Tibial artery (tissue), 4 donors: ENCODE results near the gene POF1B.

ENCODE experiments used
- DNase-seq, 2 donors: peaks; one replicate each; pipeline ENCODE4 v3.0.0-alpha.2; 2019
- H3K27ac ChIP-seq, 2 donors: fragments of 200-600 bp; sonication (generic) in 1 of 2; 1 replicate in 1 of 2; 2 replicates in 1 of 2; pipeline ENCODE4 v1.5.1; 2018 to 2019; ENCODE audit warnings: mild to moderate bottlenecking in 1 of 2
- H3K27me3 ChIP-seq, 2 donors: fragments of 200-600 bp; sonication (generic) in 1 of 2; one replicate each; pipeline versions ENCODE4 v1.5.1 to v1.6.0; 2016 to 2019
- H3K36me3 ChIP-seq, 3 donors: fragments of 200-600 bp; sonication (generic) in 2 of 3; one replicate each; pipeline ENCODE4 v1.5.1; 2016 to 2019; ENCODE audit warnings: mild to moderate bottlenecking in 2 of 3
- H3K4me1 ChIP-seq, 4 donors: fragments of 200-600 bp; sonication (generic) in 2 of 4; 1 replicate in 3 of 4; 2 replicates in 1 of 4; pipeline ENCODE4 v1.5.1; 2016 to 2019
- H3K4me3 ChIP-seq, 2 donors: fragments of 200-600 bp; sonication (generic) in 1 of 2; 1 replicate in 1 of 2; 2 replicates in 1 of 2; pipeline ENCODE4 v1.5.1; 2018 to 2019; ENCODE audit warnings: mild to moderate bottlenecking in 2 of 2
- H3K9me3 ChIP-seq, 3 donors: fragments of 200-600 bp; sonication (generic) in 1 of 3; one replicate each; pipeline ENCODE4 v1.5.1; 2016 to 2019
- CTCF ChIP-seq, 2 experiments: fragments of 200-600 bp in 1 of 2; fragments of 450-650 bp in 1 of 2; IDR thresholded peaks; one replicate each; pipeline ENCODE4 v1.5.1; 2017 to 2019; ENCODE audit warnings: antibody characterized with exemption in 2 of 2, mild to moderate bottlenecking in 1 of 2, moderate library complexity in 1 of 2
- intact Hi-C: fragments of 100-400 bp; cut with DNase I; formaldehyde crosslinking; loops from one replicate; pipeline ENCODE4 v1.15.0; 2023; ENCODE audit warnings: low total_unique reads

The POF1B gene

GRCh38 chrX:85381602-85382001 lies 2.1 kb upstream of the POF1B start:
- H3K27ac ChIP-seq, result no peak overlapping the region
- no peaks in the 10 kb centered on the region for H3K27me3 ChIP-seq
- no peaks in the 10 kb centered on the region for H3K9me3 ChIP-seq
- H3K36me3 ChIP-seq, result no peaks in the 10 kb centered on the region
- no peak for DNase-seq
- H3K4me1 ChIP-seq, result no peaks in the 10 kb centered on the region
- intact Hi-C loops, result no loop called here
- TF ChIP-seq CTCF (IDR thresholded peaks at IDR 0.05), result no peak
- no peak overlapping the region for H3K4me3 ChIP-seq

DNA sequence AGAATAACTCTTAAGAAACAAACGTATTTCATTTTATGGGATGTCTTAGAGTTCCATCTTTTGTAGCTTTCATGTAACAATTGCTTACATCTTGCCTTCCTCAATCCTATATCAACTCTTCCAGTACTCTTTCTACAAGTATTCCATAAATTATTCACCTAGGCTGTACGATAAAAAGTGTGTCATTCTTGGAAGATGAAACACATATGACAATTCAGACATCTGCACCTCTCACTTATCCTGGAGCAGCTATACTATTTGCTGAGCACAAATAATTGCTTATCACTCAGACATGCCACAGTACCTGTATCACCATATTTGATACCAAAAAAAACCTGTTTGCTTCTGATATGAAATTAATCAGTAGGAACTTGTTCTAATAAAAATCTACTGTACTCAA lies 1.0 kb downstream of the POF1B start:
- intact Hi-C loops, result no loop called here
- no peak for TF ChIP-seq CTCF (IDR thresholded peaks at IDR 0.05)
- Histone ChIP-seq H3K4me3 (no peak overlapping the region), H3K27ac (no peak overlapping the region), H3K27me3 (no peaks in the 10 kb centered on the region), H3K4me1 (no peaks in the 10 kb centered on the region), H3K36me3 (no peaks in the 10 kb centered on the region), H3K9me3 (no peaks in the 10 kb centered on the region)
- DNase-seq, result no peak

DNA sequence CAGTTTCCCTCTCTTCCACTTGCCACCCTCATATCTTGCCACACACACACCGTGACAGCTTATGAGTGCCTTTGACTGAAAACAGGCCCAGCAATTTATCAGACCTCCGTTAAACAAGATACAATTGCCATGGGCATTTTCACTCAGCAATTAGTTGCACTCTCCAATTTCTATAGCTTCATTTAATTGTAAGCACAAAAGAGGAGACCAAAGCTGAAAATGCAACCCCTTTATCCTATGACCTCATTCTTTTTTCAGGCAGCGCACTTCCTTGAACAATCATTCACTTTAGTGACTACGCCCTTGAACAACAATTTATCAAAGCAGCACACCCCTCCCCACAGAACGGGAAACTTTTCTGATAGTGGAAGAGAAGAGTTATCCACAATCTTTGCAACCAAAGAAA lies 4.1 kb downstream of the POF1B start:
- TF ChIP-seq CTCF (IDR thresholded peaks at IDR 0.05), result no peak
- Histone ChIP-seq H3K27ac (no peak overlapping the region), H3K9me3 (no peaks in the 10 kb centered on the region), H3K4me1 (no peaks in the 10 kb centered on the region), H3K4me3 (no peak overlapping the region), H3K27me3 (no peaks in the 10 kb centered on the region), H3K36me3 (no peaks in the 10 kb centered on the region)
- DNase-seq, result no peak
- intact Hi-C loops, result no loop called here

GRCh38 chrX:85365370-85365995 lies 14.0 kb downstream of the POF1B start:
- no peaks in the 10 kb centered on the region for H3K36me3 ChIP-seq
- intact Hi-C loops, result no loop called here
- TF ChIP-seq CTCF (IDR thresholded peaks at IDR 0.05), result no peak

GRCh38 chrX:85359051-85359450 lies 20.4 kb downstream of the POF1B start:
- no peak overlapping the region for H3K27ac ChIP-seq
- no peaks in the 10 kb centered on the region for H3K4me1 ChIP-seq
- H3K9me3 ChIP-seq, result no peaks in the 10 kb centered on the region
- intact Hi-C loops, result no loop called here
- DNase-seq, result no peak
- no peak for TF ChIP-seq CTCF (IDR thresholded peaks at IDR 0.05)
- H3K4me3 ChIP-seq, result no peak overlapping the region
- H3K27me3 ChIP-seq, result no peaks in the 10 kb centered on the region
- no peaks in the 10 kb centered on the region for H3K36me3 ChIP-seq

More at GRCh38 chrX:85365370-85365995, 14.0 kb downstream of the POF1B start:
- H3K4me3 ChIP-seq, result no peak overlapping the region
- no peak overlapping the region for H3K27ac ChIP-seq
- no peak for DNase-seq
- H3K9me3 ChIP-seq, result no peaks in the 10 kb centered on the region
- no peaks in the 10 kb centered on the region for H3K27me3 ChIP-seq
- H3K4me1 ChIP-seq, result no peaks in the 10 kb centered on the region

DNA sequence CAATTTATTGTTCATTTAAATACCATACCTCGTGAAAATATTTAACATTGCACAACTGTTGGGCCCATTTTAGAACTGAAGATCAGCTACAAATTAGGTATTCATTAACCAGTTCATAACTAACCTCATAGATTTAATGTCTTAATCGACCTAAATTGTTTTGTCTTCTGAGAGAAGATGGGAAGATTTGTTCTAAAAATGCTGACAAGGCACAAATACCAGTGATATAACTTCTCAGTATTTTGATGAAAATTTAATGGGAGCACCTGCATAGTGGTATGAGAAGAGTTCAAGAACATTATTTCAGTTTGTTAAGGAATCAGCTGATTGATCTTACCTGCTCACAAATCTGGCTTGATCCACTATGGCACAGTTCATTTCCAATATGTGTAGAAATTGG lies 33.9 kb downstream of the POF1B start:
- H3K27ac ChIP-seq, result no peak overlapping the region
- no peak overlapping the region for H3K4me3 ChIP-seq
- no peaks in the 10 kb centered on the region for H3K36me3 ChIP-seq
- intact Hi-C loops, result no loop called here
- TF ChIP-seq CTCF (IDR thresholded peaks at IDR 0.05), result no peak
- H3K4me1 ChIP-seq, result no peaks in the 10 kb centered on the region
- H3K9me3 ChIP-seq, result no peaks in the 10 kb centered on the region
- H3K27me3 ChIP-seq, result no peaks in the 10 kb centered on the region
- DNase-seq, result no peak
